H7 (cell line): ENCODE measurements around the gene PARD3B. TPM values are rescaled to one million over a fixed set of nuclear protein-coding genes. Genes with fewer than 3 reads are reported as not detected.
A peak's percentile ranks its signal among the peaks of the same experiment; 100 is the strongest.

Experiments used
- DNase-seq: peaks from one replicate; pipeline ENCODE4 v3.0.0; 2012
- H3K27me3 ChIP-seq: 2 replicates; pipeline ENCODE4 v1.6.0; 2011; ENCODE audit warnings: mild to moderate bottlenecking, low read length; ENCODE audit not compliant: control insufficient read depth, insufficient read depth
- H3K36me3 ChIP-seq: replicated peaks from 2 replicates; pipeline ENCODE4 v1.5.1; 2011; ENCODE audit warnings: low read length; ENCODE audit not compliant: control insufficient read depth, insufficient read depth
- H3K4me3 ChIP-seq: 2 replicates; pipeline ENCODE4 v1.5.1; 2011; ENCODE audit warnings: low read depth, mild to moderate bottlenecking, control low read depth, low read length, moderate library complexity; ENCODE audit not compliant: insufficient read depth
- total RNA-seq: library from RNA; depleted of rRNA; stranded (reverse); fragments of >200 nt; shearing (Covaris generic); gene quantifications from 2 replicates; pipeline ENCODE4 v1.2.3, GENCODE V29; 2014

Gene PARD3B
- total RNA-seq, 1 experiment from 2014 or later, result 2.3 TPM

- Histone ChIP-seq H3K27me3 (no peaks in the 10 kb centered on the region), H3K36me3 (no peaks in the 10 kb centered on the region), H3K4me3 (no peak overlapping the region)
- DNase-seq, result no peak
Observed at GRCh38 chr2:205148755-205149154, 603.5 kb downstream of the PARD3B start.

GRCh38 chr2:205156457-205156856, 611.2 kb downstream of the PARD3B start:
- no peak for DNase-seq
- Histone ChIP-seq H3K36me3 (no peaks in the 10 kb centered on the region), H3K27me3 (no peaks in the 10 kb centered on the region), H3K4me3 (no peak overlapping the region)

GRCh38 chr2:205158404-205158803, 613.1 kb downstream of the PARD3B start:
- Histone ChIP-seq H3K4me3 (no peak overlapping the region), H3K27me3 (no peaks in the 10 kb centered on the region), H3K36me3 (no peaks in the 10 kb centered on the region)
- DNase-seq, result no peak

GRCh38 chr2:205161156-205161839, 616.0 kb downstream of the PARD3B start:
- Histone ChIP-seq H3K4me3 (no peak overlapping the region), H3K36me3 (no peaks in the 10 kb centered on the region), H3K27me3 (no peaks in the 10 kb centered on the region)
- DNase-seq, result no peak

GRCh38 chr2:205166745-205167144, 621.5 kb downstream of the PARD3B start:
- no peaks in the 10 kb centered on the region for H3K36me3 ChIP-seq
- DNase-seq, result no peak
- no peak overlapping the region for H3K4me3 ChIP-seq
- no peaks in the 10 kb centered on the region for H3K27me3 ChIP-seq

- DNase-seq, result no peak
- no peaks in the 10 kb centered on the region for H3K36me3 ChIP-seq
- no peak overlapping the region for H3K4me3 ChIP-seq
- no peaks in the 10 kb centered on the region for H3K27me3 ChIP-seq
Observed at GRCh38 chr2:205169012-205169411, 623.7 kb downstream of the PARD3B start.

- DNase-seq, result no peak
- no peaks in the 10 kb centered on the region for H3K27me3 ChIP-seq
- no peaks in the 10 kb centered on the region for H3K36me3 ChIP-seq
- H3K4me3 ChIP-seq, result no peak overlapping the region
Observed at GRCh38 chr2:205169464-205169863, 624.2 kb downstream of the PARD3B start.

- no peak overlapping the region for H3K4me3 ChIP-seq
- H3K36me3 ChIP-seq, result no peaks in the 10 kb centered on the region
- no peaks in the 10 kb centered on the region for H3K27me3 ChIP-seq
- DNase-seq, result no peak
Observed at GRCh38 chr2:205170399-205170798, 625.1 kb downstream of the PARD3B start.

- no peaks in the 10 kb centered on the region for H3K27me3 ChIP-seq
- H3K4me3 ChIP-seq, result no peak overlapping the region
- DNase-seq, result no peak
- no peaks in the 10 kb centered on the region for H3K36me3 ChIP-seq
Observed at GRCh38 chr2:205171261-205171940, 626.1 kb downstream of the PARD3B start.

- Histone ChIP-seq H3K4me3 (no peak overlapping the region), H3K36me3 (no peaks in the 10 kb centered on the region), H3K27me3 (no peaks in the 10 kb centered on the region)
- DNase-seq, result no peak
Observed at GRCh38 chr2:205175831-205176230, 630.6 kb downstream of the PARD3B start.

GRCh38 chr2:205176546-205176945, 631.3 kb downstream of the PARD3B start:
- no peaks in the 10 kb centered on the region for H3K27me3 ChIP-seq
- H3K4me3 ChIP-seq, result no peak overlapping the region
- H3K36me3 ChIP-seq, result no peaks in the 10 kb centered on the region
- DNase-seq, result no peak

- Histone ChIP-seq H3K4me3 (no peak overlapping the region), H3K27me3 (no peaks in the 10 kb centered on the region), H3K36me3 (no peaks in the 10 kb centered on the region)
- no peak for DNase-seq
Observed at GRCh38 chr2:205177546-205177945, 632.3 kb downstream of the PARD3B start.

GRCh38 chr2:205180730-205181129, 635.5 kb downstream of the PARD3B start:
- Histone ChIP-seq H3K36me3 (no peaks in the 10 kb centered on the region), H3K4me3 (no peak overlapping the region), H3K27me3 (no peaks in the 10 kb centered on the region)
- peak; percentile 13 for DNase-seq

- H3K27me3 ChIP-seq, result no peaks in the 10 kb centered on the region
- no peak for DNase-seq
- H3K36me3 ChIP-seq, result no peaks in the 10 kb centered on the region
- no peak overlapping the region for H3K4me3 ChIP-seq
Observed at GRCh38 chr2:205187731-205188130, 642.5 kb downstream of the PARD3B start.

- peak; percentile 22 for DNase-seq
- H3K27me3 ChIP-seq, result no peaks in the 10 kb centered on the region
Observed at GRCh38 chr2:205188239-205189138, 643.2 kb downstream of the PARD3B start.

More at GRCh38 chr2:205188239-205189138, 643.2 kb downstream of the PARD3B start:
- no peak overlapping the region for H3K4me3 ChIP-seq
- H3K36me3 ChIP-seq, result no peaks in the 10 kb centered on the region
